ENCODE data around the gene LDB2. TPM values are rescaled to one million over a fixed set of nuclear protein-coding genes. Genes with fewer than 3 reads are reported as not detected.

LDB2 gene
- total RNA-seq, 4 donors from 2014 or later: 3.9 to 43.7 (median 7.8) TPM

- no peaks in the 10 kb centered on the region for H3K4me1 ChIP-seq
- no peak for TF ChIP-seq POLR2A (IDR thresholded peaks at IDR 0.05)
- TF ChIP-seq, protein P1, sequence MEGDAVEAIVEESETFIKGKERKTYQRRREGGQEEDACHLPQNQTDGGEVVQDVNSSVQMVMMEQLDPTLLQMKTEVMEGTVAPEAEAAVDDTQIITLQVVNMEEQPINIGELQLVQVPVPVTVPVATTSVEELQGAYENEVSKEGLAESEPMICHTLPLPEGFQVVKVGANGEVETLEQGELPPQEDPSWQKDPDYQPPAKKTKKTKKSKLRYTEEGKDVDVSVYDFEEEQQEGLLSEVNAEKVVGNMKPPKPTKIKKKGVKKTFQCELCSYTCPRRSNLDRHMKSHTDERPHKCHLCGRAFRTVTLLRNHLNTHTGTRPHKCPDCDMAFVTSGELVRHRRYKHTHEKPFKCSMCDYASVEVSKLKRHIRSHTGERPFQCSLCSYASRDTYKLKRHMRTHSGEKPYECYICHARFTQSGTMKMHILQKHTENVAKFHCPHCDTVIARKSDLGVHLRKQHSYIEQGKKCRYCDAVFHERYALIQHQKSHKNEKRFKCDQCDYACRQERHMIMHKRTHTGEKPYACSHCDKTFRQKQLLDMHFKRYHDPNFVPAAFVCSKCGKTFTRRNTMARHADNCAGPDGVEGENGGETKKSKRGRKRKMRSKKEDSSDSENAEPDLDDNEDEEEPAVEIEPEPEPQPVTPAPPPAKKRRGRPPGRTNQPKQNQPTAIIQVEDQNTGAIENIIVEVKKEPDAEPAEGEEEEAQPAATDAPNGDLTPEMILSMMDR (IDR thresholded peaks at IDR 0.05): no peak
Observed at GRCh38 chr4:16582036-16582435, 316.4 kb downstream of the LDB2 start.

DNA sequence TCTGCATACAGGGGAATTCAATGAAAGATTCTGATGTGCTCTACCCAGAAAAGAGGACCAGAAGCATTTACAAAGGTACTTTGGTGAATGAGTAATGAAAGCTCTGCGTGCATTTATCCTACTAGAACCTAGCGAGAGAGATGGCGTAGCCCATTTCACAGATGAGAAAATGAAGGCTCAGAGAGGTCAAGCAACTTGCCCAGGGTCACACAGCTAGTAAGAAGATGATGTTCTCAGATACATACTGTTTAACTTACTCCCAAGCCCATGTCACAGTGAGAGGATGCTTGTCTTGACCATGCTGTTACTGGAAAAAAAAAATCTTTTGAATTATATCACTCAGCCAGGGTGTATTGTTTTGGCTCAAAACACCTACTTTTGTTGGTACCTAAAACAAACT, 317.3 kb downstream of the LDB2 start:
- H3K4me1 ChIP-seq: no peaks in the 10 kb centered on the region
- no peak overlapping the region for H3K4me3 ChIP-seq
- no peak overlapping the region for H3K27ac ChIP-seq
- DNase-seq: no peak
- no peaks in the 10 kb centered on the region for H3K27me3 ChIP-seq
- TF ChIP-seq, protein P1 (IDR thresholded peaks at IDR 0.05): no peak
- TF ChIP-seq POLR2A (IDR thresholded peaks at IDR 0.05): no peak
- H3K9me3 ChIP-seq: no peaks in the 10 kb centered on the region
- no peaks in the 10 kb centered on the region for H3K36me3 ChIP-seq

More at GRCh38 chr4:16582036-16582435, 316.4 kb downstream of the LDB2 start:
- H3K27me3 ChIP-seq: no peaks in the 10 kb centered on the region
- H3K27ac ChIP-seq: no peak overlapping the region
- no peaks in the 10 kb centered on the region for H3K9me3 ChIP-seq
- no peak overlapping the region for H3K4me3 ChIP-seq
- no peak for DNase-seq
- H3K36me3 ChIP-seq: no peaks in the 10 kb centered on the region

DNA sequence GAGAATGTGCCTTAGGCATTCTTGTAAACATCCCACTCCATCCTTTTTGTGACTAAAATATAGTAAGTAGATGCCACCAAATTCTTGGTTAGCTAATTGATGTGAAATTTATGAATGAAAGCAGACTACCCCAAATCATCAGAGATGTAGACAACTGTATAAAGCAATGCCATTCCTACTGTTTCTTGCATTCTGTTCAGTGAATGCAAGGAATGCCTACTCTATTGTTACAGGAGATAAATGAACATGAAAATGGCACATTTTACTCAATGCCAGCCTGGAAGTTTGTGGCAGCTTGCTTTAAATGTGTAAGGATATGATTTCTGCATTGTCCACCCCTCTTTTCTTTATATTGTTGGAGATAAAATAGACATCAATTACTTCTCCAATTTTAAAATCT, 317.9 kb downstream of the LDB2 start:
- no peak overlapping the region for H3K4me3 ChIP-seq
- no peak for DNase-seq
- H3K27me3 ChIP-seq: no peaks in the 10 kb centered on the region
- no peak overlapping the region for H3K27ac ChIP-seq
- no peaks in the 10 kb centered on the region for H3K9me3 ChIP-seq
- TF ChIP-seq, protein P1 (IDR thresholded peaks at IDR 0.05): no peak
- TF ChIP-seq POLR2A (IDR thresholded peaks at IDR 0.05): no peak
- no peaks in the 10 kb centered on the region for H3K4me1 ChIP-seq
- H3K36me3 ChIP-seq: no peaks in the 10 kb centered on the region

DNA sequence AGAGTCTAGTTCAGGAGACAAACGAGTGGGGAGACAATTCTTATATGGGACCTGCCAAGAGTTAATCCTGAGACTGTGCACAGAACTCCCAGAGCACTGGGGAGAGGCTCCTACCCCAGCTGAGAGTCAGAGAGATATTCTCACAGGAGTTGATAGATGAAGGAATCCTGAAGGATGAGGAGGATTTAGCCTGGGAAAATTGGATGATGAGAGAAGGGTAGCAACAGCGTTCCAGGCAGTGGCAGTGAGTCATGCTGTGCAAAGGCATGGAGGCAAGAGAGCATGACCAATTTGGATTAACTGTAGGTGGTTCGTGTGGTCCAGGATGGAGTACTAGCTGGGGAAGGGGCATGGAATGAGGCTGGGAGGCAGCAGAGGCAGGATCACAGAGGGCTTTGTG, 318.6 kb downstream of the LDB2 start:
- Histone ChIP-seq H3K4me1 (no peaks in the 10 kb centered on the region), H3K9me3 (no peaks in the 10 kb centered on the region), H3K36me3 (no peaks in the 10 kb centered on the region), H3K27me3 (no peaks in the 10 kb centered on the region), H3K27ac (no peak overlapping the region), H3K4me3 (no peak overlapping the region)
- TF ChIP-seq, protein P1 (IDR thresholded peaks at IDR 0.05): no peak
- TF ChIP-seq POLR2A (IDR thresholded peaks at IDR 0.05): no peak
- no peak for DNase-seq

DNA sequence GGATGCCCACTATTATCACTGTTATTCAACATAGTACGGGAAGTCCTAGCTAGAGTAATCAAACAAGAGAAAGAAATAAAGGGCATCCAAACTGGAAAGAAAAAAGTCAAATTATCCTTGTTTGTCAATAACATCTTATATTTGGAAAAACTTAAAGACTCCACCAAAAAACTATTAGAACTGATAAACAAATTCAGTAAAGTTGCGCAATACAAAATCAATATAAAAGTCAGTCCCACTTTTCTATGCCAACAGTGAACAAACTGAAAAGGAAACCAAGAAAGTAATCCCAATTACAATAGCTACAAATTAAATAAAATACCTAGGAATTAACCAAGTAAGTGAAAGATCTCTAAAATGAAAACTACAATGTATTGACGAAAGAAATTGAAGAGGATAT, 321.3 kb downstream of the LDB2 start:
- H3K27ac ChIP-seq: no peak overlapping the region
- no peaks in the 10 kb centered on the region for H3K4me1 ChIP-seq
- no peaks in the 10 kb centered on the region for H3K27me3 ChIP-seq
- H3K36me3 ChIP-seq: no peaks in the 10 kb centered on the region
- no peak overlapping the region for H3K4me3 ChIP-seq
- DNase-seq: no peak
- H3K9me3 ChIP-seq: no peaks in the 10 kb centered on the region
- no peak for TF ChIP-seq POLR2A (IDR thresholded peaks at IDR 0.05)
- TF ChIP-seq, protein P1 (IDR thresholded peaks at IDR 0.05): no peak

DNA sequence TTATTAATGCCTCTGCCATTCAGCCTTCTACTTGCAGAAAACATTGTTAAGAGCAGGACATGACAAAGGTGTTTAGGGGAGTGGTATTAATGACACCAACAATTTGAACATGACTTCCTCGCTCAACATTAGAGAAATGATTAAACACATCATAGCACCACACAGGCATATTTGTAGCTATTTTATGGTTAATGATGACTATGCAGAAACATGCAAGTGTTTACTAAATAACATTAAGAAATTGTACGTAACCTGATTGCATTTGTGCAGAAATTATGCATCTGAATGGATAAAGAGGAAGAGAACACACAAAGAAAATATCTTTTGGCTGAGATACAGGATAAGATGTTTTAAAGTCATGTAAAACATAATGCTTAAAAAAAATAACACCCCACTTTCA, 323.5 kb downstream of the LDB2 start:
- Histone ChIP-seq H3K4me1 (no peaks in the 10 kb centered on the region), H3K9me3 (no peaks in the 10 kb centered on the region), H3K4me3 (no peak overlapping the region), H3K27ac (no peak overlapping the region), H3K36me3 (no peaks in the 10 kb centered on the region), H3K27me3 (no peaks in the 10 kb centered on the region)
- DNase-seq: no peak
- TF ChIP-seq POLR2A (IDR thresholded peaks at IDR 0.05): no peak
- TF ChIP-seq, protein P1 (IDR thresholded peaks at IDR 0.05): no peak
